HEK293T (cell line): Measurements from ENCODE around the gene ASTN2.

ENCODE experiments used
- CTCF ChIA-PET: fragments of 350-600 bp; formaldehyde crosslinking; extraction: SDS; loops from one replicate; lab custom pipeline; 2021; ENCODE audit warnings: antibody characterized with exemption, inconsistent platforms; lab: Yijun Ruan, JAX
- POLR2A ChIA-PET: fragments of 350-600 bp; formaldehyde crosslinking; extraction: SDS; loops from one replicate; lab custom pipeline; 2020; ENCODE audit warnings: antibody characterized with exemption, inconsistent platforms; lab: Yijun Ruan, JAX
- DNase-seq: peaks from one replicate; pipeline ENCODE4 v3.0.0; 2012; ENCODE audit warnings: mixed read lengths; ENCODE audit errors: extremely low spot score
- ARNT ChIP-seq: fragments of 450-650 bp; IDR thresholded peaks from 2 replicates; pipeline ENCODE4 v1.6.1; 2017; ENCODE audit warnings: mild to moderate bottlenecking
- BHLHE40 ChIP-seq: fragments of 450-650 bp; IDR thresholded peaks from 2 replicates; pipeline ENCODE4 v1.6.1; 2016; ENCODE audit warnings: mild to moderate bottlenecking, moderate library complexity, borderline replicate concordance
- CTBP1 ChIP-seq: fragments of 450-650 bp; IDR thresholded peaks from 2 replicates; pipeline ENCODE4 v1.6.1; 2016; ENCODE audit warnings: borderline replicate concordance
- ELF4 ChIP-seq: fragments of 450-650 bp; IDR thresholded peaks from 2 replicates; pipeline ENCODE4 v1.6.1; 2017; ENCODE audit warnings: antibody characterized with exemption
- FOXA1 ChIP-seq: fragments of 450-650 bp; IDR thresholded peaks from 2 replicates; pipeline ENCODE4 v1.6.1; 2016; ENCODE audit warnings: mild to moderate bottlenecking
- FOXK2 ChIP-seq: fragments of 450-650 bp; IDR thresholded peaks from 2 replicates; pipeline ENCODE4 v1.6.1; 2016; ENCODE audit warnings: mild to moderate bottlenecking
- FOXM1 ChIP-seq: fragments of 450-650 bp; IDR thresholded peaks from 2 replicates; pipeline ENCODE4 v1.6.1; 2017; ENCODE audit warnings: mild to moderate bottlenecking, borderline replicate concordance
- HDGF ChIP-seq: fragments of 450-650 bp; IDR thresholded peaks from 2 replicates; pipeline ENCODE4 v1.6.1; 2017; ENCODE audit warnings: antibody characterized with exemption, borderline replicate concordance
- L3MBTL2 ChIP-seq: fragments of 450-650 bp; conservative IDR thresholded peaks from 2 replicates; pipeline ENCODE4 v1.6.1; 2016; ENCODE audit warnings: mild to moderate bottlenecking
- LEF1 ChIP-seq: fragments of 450-650 bp; IDR thresholded peaks from 2 replicates; pipeline ENCODE4 v1.6.1; 2017; ENCODE audit warnings: mild to moderate bottlenecking, borderline replicate concordance
- NFRKB ChIP-seq: fragments of 450-650 bp; IDR thresholded peaks from 2 replicates; pipeline ENCODE4 v1.6.1; 2016; ENCODE audit warnings: mild to moderate bottlenecking, moderate library complexity
- PKNOX1 ChIP-seq: fragments of 450-650 bp; IDR thresholded peaks from 2 replicates; pipeline ENCODE4 v1.6.1; 2016
- SP1 ChIP-seq: fragments of 450-650 bp; IDR thresholded peaks from 2 replicates; pipeline ENCODE4 v1.6.1; 2017
- SUZ12 ChIP-seq: fragments of 450-650 bp; IDR thresholded peaks from 2 replicates; pipeline ENCODE4 v1.6.1; 2016; ENCODE audit warnings: mild to moderate bottlenecking
- TARDBP ChIP-seq: fragments of 450-650 bp; IDR thresholded peaks from 2 replicates; pipeline ENCODE4 v1.6.1; 2016
- ZNF384 ChIP-seq: fragments of 450-650 bp; IDR thresholded peaks from 2 replicates; pipeline ENCODE4 v1.6.1; 2016

ASTN2 gene

GRCh38 chr9:117355542-117355941 is 59.3 kb downstream of the ASTN2 start:
- TF ChIP-seq BHLHE40: no peak
- TF ChIP-seq TARDBP: no peak
- no peak for TF ChIP-seq PKNOX1
- no peak for TF ChIP-seq CTBP1
- TF ChIP-seq L3MBTL2: no peak
- no peak for TF ChIP-seq ELF4
- TF ChIP-seq SUZ12: no peak
- TF ChIP-seq FOXK2: no peak
- TF ChIP-seq ARNT: no peak
- CTCF ChIA-PET: no interaction called here
- POLR2A ChIA-PET: no interaction called here
- no peak for DNase-seq

- POLR2A ChIA-PET: no interaction called here
- CTCF ChIA-PET: no interaction called here
- DNase-seq: no peak
- TF ChIP-seq ZNF384 (no peak), FOXA1 (no peak), FOXM1 (no peak), CTBP1 (no peak), LEF1 (no peak), HDGF (no peak), ARNT (no peak)
Observed at GRCh38 chr9:117354997-117355396, 59.9 kb downstream of the ASTN2 start.

- POLR2A ChIA-PET: no interaction called here
- TF ChIP-seq ARNT: no peak
- no peak for TF ChIP-seq LEF1
- TF ChIP-seq BHLHE40: no peak
- no peak for TF ChIP-seq SP1
- TF ChIP-seq NFRKB: no peak
- no peak for TF ChIP-seq TARDBP
- no peak for TF ChIP-seq PKNOX1
- TF ChIP-seq CTBP1: no peak
- no peak for TF ChIP-seq FOXA1
- no peak for TF ChIP-seq SUZ12
- no peak for TF ChIP-seq L3MBTL2
- no peak for TF ChIP-seq HDGF
- CTCF ChIA-PET: no interaction called here
Observed at GRCh38 chr9:117354244-117354847, 60.5 kb downstream of the ASTN2 start.

GRCh38 chr9:117344892-117345660 is 69.8 kb downstream of the ASTN2 start:
- DNase-seq: no peak
- TF ChIP-seq NFRKB: no peak
- no peak for TF ChIP-seq SUZ12
- no peak for TF ChIP-seq TARDBP
- no peak for TF ChIP-seq CTBP1
- no peak for TF ChIP-seq ELF4
- no peak for TF ChIP-seq SP1
- no peak for TF ChIP-seq FOXA1
- TF ChIP-seq FOXK2: no peak
- no peak for TF ChIP-seq ZNF384
- no peak for TF ChIP-seq BHLHE40
- no peak for TF ChIP-seq FOXM1
- TF ChIP-seq LEF1: no peak
- no peak for TF ChIP-seq HDGF
- no peak for TF ChIP-seq ARNT
- POLR2A ChIA-PET: no interaction called here
- CTCF ChIA-PET: no interaction called here

More at GRCh38 chr9:117354244-117354847, 60.5 kb downstream of the ASTN2 start:
- DNase-seq: no peak

- no peak for TF ChIP-seq LEF1
- no peak for TF ChIP-seq FOXA1
- TF ChIP-seq ARNT: no peak
- TF ChIP-seq CTBP1: no peak
- no peak for TF ChIP-seq ZNF384
- no peak for TF ChIP-seq FOXM1
- no peak for TF ChIP-seq BHLHE40
- no peak for TF ChIP-seq NFRKB
- no peak for TF ChIP-seq L3MBTL2
- TF ChIP-seq SUZ12: no peak
- TF ChIP-seq TARDBP: no peak
- TF ChIP-seq ELF4: no peak
- no peak for TF ChIP-seq PKNOX1
- no peak for TF ChIP-seq HDGF
- no peak for TF ChIP-seq SP1
- no peak for TF ChIP-seq FOXK2
- CTCF ChIA-PET: no interaction called here
- no peak for DNase-seq
- POLR2A ChIA-PET: no interaction called here
Observed at GRCh38 chr9:117343427-117343826, 71.4 kb downstream of the ASTN2 start.

- POLR2A ChIA-PET: no interaction called here
- TF ChIP-seq NFRKB (no peak), HDGF (no peak), LEF1 (no peak), FOXM1 (no peak), FOXA1 (no peak), L3MBTL2 (no peak), BHLHE40 (no peak)
- CTCF ChIA-PET: no interaction called here
- no peak for DNase-seq
Observed at GRCh38 chr9:117341151-117341550, 73.7 kb downstream of the ASTN2 start.
